GM12878 (cell line): Measurements from ENCODE around the gene TRAPPC6A. TPM values are rescaled to one million over a fixed set of nuclear protein-coding genes. Genes with fewer than 3 reads are reported as not detected.

ENCODE experiments used
- ATAC-seq: fragments of 200-7000 bp; cut with Tn5 transposase; 3 replicates; pipeline ENCODE4 v1.9.1; 2020; ENCODE audit warnings: mild to moderate bottlenecking, moderate library complexity
- BruUV-seq: library from RNA; stranded (reverse); fragments of 400-500 nt; replicated peaks from 2 replicates; lab custom pipeline; 2021; lab: Mats Ljungman, UMichigan
- CTCF ChIA-PET: fragments of 300-600 bp; sonication (Branson Sonifier 250); formaldehyde crosslinking; extraction: SDS; loops from one replicate; lab custom pipeline; 2021; ENCODE audit warnings: inconsistent platforms; lab: Yijun Ruan, JAX
- POLR2A ChIA-PET: fragments of 350-600 bp; formaldehyde crosslinking; extraction: SDS; loops from one replicate; lab custom pipeline; 2021; ENCODE audit warnings: inconsistent platforms; lab: Charles Lee
- RAD21 ChIA-PET: fragments of 300-600 bp; sonication (Branson Sonifier 250); formaldehyde crosslinking; loops from one replicate; lab custom pipeline; 2023; ENCODE audit warnings: antibody characterized with exemption; ENCODE audit not compliant: unreplicated experiment; lab: Charles Lee
- SMC1A ChIA-PET: fragments of 300-600 bp; sonication (Branson Sonifier 250); formaldehyde crosslinking; loops from one replicate; lab custom pipeline; 2023; ENCODE audit not compliant: unreplicated experiment, uncharacterized antibody; lab: Charles Lee
- DNase-seq: peaks from one replicate; pipeline ENCODE4 v3.0.0-alpha.2; 2011; ENCODE audit warnings: low read depth, low spot score
- FAIRE-seq: peaks from 3 replicates; lab custom pipeline; 2011; peaks lifted over from hg19 to GRCh38; lab: Jason Lieb, UNC
- H2AFZ ChIP-seq: 2 replicates; pipeline ENCODE4 v1.6.0; 2011; ENCODE audit warnings: low read depth, low read length, control low read depth; ENCODE audit not compliant: control insufficient read depth
- H3K27ac ChIP-seq: 2 replicates; pipeline ENCODE4 v1.5.1; 2011; ENCODE audit warnings: control low read depth; ENCODE audit not compliant: control insufficient read depth, insufficient read depth
- H3K27me3 ChIP-seq, 2 experiments: replicated peaks in 1 of 2; 2 replicates each; pipeline versions ENCODE4 v1.6.0 to v1.6.1; 2011; ENCODE audit warnings: low read length in 1 of 2; ENCODE audit not compliant: control insufficient read depth in 2 of 2, insufficient read depth in 2 of 2
- H3K36me3 ChIP-seq, 2 experiments: 2 replicates each; pipeline ENCODE4 v1.5.1; 2011; ENCODE audit warnings: low read length in 1 of 2; ENCODE audit not compliant: control insufficient read depth in 2 of 2, insufficient read depth in 2 of 2
- H3K4me1 ChIP-seq: 2 replicates; pipeline ENCODE4 v1.6.1; 2011; ENCODE audit warnings: mild to moderate bottlenecking, low read length, moderate library complexity, mixed read lengths; ENCODE audit not compliant: control insufficient read depth, insufficient read depth
- H3K4me2 ChIP-seq: 2 replicates; pipeline ENCODE4 v1.6.0; 2011; ENCODE audit warnings: control low read depth; ENCODE audit not compliant: control insufficient read depth, insufficient read depth
- H3K4me3 ChIP-seq: fragments of 200-600 bp; sonication (generic); 2 replicates; pipeline ENCODE4 v1.5.1; 2016
- H3K79me2 ChIP-seq: 2 replicates; pipeline ENCODE4 v1.6.0; 2011; ENCODE audit warnings: low read length; ENCODE audit not compliant: control insufficient read depth, insufficient read depth
- H3K9ac ChIP-seq: 2 replicates; pipeline ENCODE4 v1.8.0; 2011; ENCODE audit warnings: low read length, control low read depth, mixed read lengths; ENCODE audit not compliant: control insufficient read depth, insufficient read depth
- H3K9me3 ChIP-seq: replicated peaks from 3 replicates; pipeline ENCODE4 v1.5.1; 2011; ENCODE audit warnings: mild to moderate bottlenecking, low read length; ENCODE audit not compliant: control insufficient read depth, insufficient read depth
- H4K20me1 ChIP-seq: 2 replicates; pipeline ENCODE4 v1.6.0; 2011; ENCODE audit not compliant: control insufficient read depth, insufficient read depth
- ELK1 ChIP-seq: IDR thresholded peaks from 2 replicates; pipeline ENCODE4 v1.6.1; 2012; ENCODE audit warnings: low read depth, low read length, improper control_type of control experiment
- MXI1 ChIP-seq: fragments of 150-350 bp; IDR thresholded peaks from 2 replicates; pipeline ENCODE4 v1.6.1; 2011; ENCODE audit warnings: low read depth, mild to moderate bottlenecking, inconsistent platforms, low read length, improper control_type of control experiment
- NBN ChIP-seq: fragments of 450-650 bp; IDR thresholded peaks from 2 replicates; pipeline ENCODE4 v1.6.1; 2016
- NR2C1 ChIP-seq: fragments of 450-650 bp; IDR thresholded peaks from 2 replicates; pipeline ENCODE4 v1.6.1; 2017; ENCODE audit warnings: antibody characterized with exemption, mild to moderate bottlenecking, moderate library complexity
- RAD21 ChIP-seq: IDR thresholded peaks from 2 replicates; pipeline ENCODE4 v1.6.1; 2011; ENCODE audit warnings: mild to moderate bottlenecking, low read depth, low read length, moderate library complexity; ENCODE audit not compliant: insufficient read depth
- SIX5 ChIP-seq: IDR thresholded peaks from 2 replicates; pipeline ENCODE4 v1.6.1; 2011; ENCODE audit warnings: mild to moderate bottlenecking, low read depth, low read length, moderate library complexity; ENCODE audit not compliant: severe bottlenecking
- SPI1 ChIP-seq: IDR thresholded peaks from 2 replicates; pipeline ENCODE4 v1.6.1; 2011; ENCODE audit warnings: low read depth, mild to moderate bottlenecking, low read length, moderate library complexity, borderline replicate concordance; ENCODE audit not compliant: insufficient read depth
- ZBED1 ChIP-seq: IDR thresholded peaks from 2 replicates; pipeline ENCODE4 v1.6.1; 2016; ENCODE audit warnings: borderline replicate concordance
- ZNF592 ChIP-seq: fragments of 450-650 bp; IDR thresholded peaks from 2 replicates; pipeline ENCODE4 v1.6.1; 2017; ENCODE audit warnings: mild to moderate bottlenecking, moderate library complexity
- WGBS: methylation state at CpG from one replicate; pipeline ENCODE4 v1.1.6; 2016; ENCODE audit warnings: low lambda C conversion rate; ENCODE audit not compliant: insufficient replicate concordance, insufficient coverage; ENCODE audit errors: missing lambda C conversion rate; 5-methylcytosine and 5-hydroxymethylcytosine counted together
- in situ Hi-C: fragments of 300-500 bp; cut with MboI; formaldehyde crosslinking; loops from 9 replicates; pipeline ENCODE4 v1.14.3; 2018; ENCODE audit warnings: mixed read lengths
- intact Hi-C: fragments of 100-400 bp; cut with micrococcal nuclease; formaldehyde crosslinking; loops from one replicate; pipeline ENCODE4 v1.14.2; 2022; ENCODE audit not compliant: unreplicated experiment
- polyA plus RNA-seq, 11 experiments: library from polyadenylated mRNA; depleted of rRNA in 4 of 11; unstranded in 6 of 11; stranded (reverse) in 5 of 11; fragments of >200 nt; fragmentation: Nextera tagmentation in 4 of 11; fragmentation: Illumina TruSeq in 1 of 11; extraction: Ambion mirVana in 4 of 11; extraction: Trizol in 1 of 11; gene quantifications; 1 replicate in 1 of 11; 2 replicates in 10 of 11; pipeline versions ENCODE4 v1.2.1 to v1.2.3, GENCODE V29; 2011 to 2016; ENCODE audit warnings: inconsistent platforms in 2 of 11, missing spikeins in 2 of 11, low read depth in 1 of 11
- total RNA-seq, 4 experiments: library from RNA; depleted of rRNA in 3 of 4; stranded (reverse); fragments of >200 nt in 3 of 4; fragmentation: Illumina TruSeq in 1 of 4; extraction: Trizol in 1 of 4; gene quantifications; 2 replicates each; pipeline versions ENCODE4 v1.2.1 to v1.2.3, GENCODE V29; 2013 to 2021

TRAPPC6A gene
- total and polyA plus RNA-seq, 10 of the 15 experiments (the other 5 are each of a cell fraction or from before 2014, with no cell fraction given) = 1.8 to 83.9 (median 35.8) TPM

GRCh38 chr19:45177817-45178261 is at the start of gene TRAPPC6A (continued):
- TF ChIP-seq SPI1 = no peak

- H3K9ac ChIP-seq = no peak overlapping the region
- ChIA-PET POLR2A (no interaction called here), CTCF (no interaction called here), RAD21 (no interaction called here), SMC1A (no interaction called here)
- intact Hi-C loops = no loop called here
- no peaks in the 10 kb centered on the region for H3K79me2 ChIP-seq
- H3K27ac ChIP-seq = no peak overlapping the region
- BruUV-seq = no TSS peak
- H4K20me1 ChIP-seq = no peaks in the 10 kb centered on the region
- no peak for ATAC-seq
- no peaks in the 10 kb centered on the region for H3K4me1 ChIP-seq
- no peak overlapping the region for H3K4me3 ChIP-seq
- DNase-seq = no peak
- no peak for FAIRE-seq
- H3K36me3 ChIP-seq = no peaks in the 10 kb centered on the region
- no peak overlapping the region for H3K4me2 ChIP-seq
- no peaks in the 10 kb centered on the region; a peak in 1 of 4 replicates for H3K27me3 ChIP-seq
- WGBS = 53% methylated on average over 11 of the region's 11 CpGs
- in situ Hi-C loops = no loop called here
- no peaks in the 10 kb centered on the region for H3K9me3 ChIP-seq
- TF ChIP-seq ELK1 (no peak), NR2C1 (no peak), NBN (no peak), RAD21 (no peak), ZBED1 (no peak), MXI1 (no peak), SIX5 (no peak), ZNF592 (no peak)
- H2AFZ ChIP-seq = no peak overlapping the region
Measured at GRCh38 chr19:45224645-45225044, 46.6 kb upstream of the TRAPPC6A start.
